Coronary artery (tissue), 2 donors: ENCODE results near the gene PLCG1.

Experiments used
- DNase-seq: peaks from one replicate; pipeline ENCODE4 v3.0.0-alpha.2; 2017; ENCODE audit warnings: low spot score
- H3K27ac ChIP-seq, 2 donors: fragments of 200-600 bp; sonication (generic); one replicate each; pipeline ENCODE4 v1.5.1; 2016 to 2019
- H3K4me3 ChIP-seq: fragments of 200-600 bp; sonication (generic); 2 replicates; pipeline ENCODE4 v1.5.1; 2016; ENCODE audit warnings: mild to moderate bottlenecking, moderate library complexity
- TF ChIP-seq, protein P1 (sequence below): fragments of 200-600 bp; sonication (generic); IDR thresholded peaks from one replicate; pipeline ENCODE4 v1.5.1; 2019; ENCODE audit warnings: antibody characterized with exemption

PLCG1 gene

DNA sequence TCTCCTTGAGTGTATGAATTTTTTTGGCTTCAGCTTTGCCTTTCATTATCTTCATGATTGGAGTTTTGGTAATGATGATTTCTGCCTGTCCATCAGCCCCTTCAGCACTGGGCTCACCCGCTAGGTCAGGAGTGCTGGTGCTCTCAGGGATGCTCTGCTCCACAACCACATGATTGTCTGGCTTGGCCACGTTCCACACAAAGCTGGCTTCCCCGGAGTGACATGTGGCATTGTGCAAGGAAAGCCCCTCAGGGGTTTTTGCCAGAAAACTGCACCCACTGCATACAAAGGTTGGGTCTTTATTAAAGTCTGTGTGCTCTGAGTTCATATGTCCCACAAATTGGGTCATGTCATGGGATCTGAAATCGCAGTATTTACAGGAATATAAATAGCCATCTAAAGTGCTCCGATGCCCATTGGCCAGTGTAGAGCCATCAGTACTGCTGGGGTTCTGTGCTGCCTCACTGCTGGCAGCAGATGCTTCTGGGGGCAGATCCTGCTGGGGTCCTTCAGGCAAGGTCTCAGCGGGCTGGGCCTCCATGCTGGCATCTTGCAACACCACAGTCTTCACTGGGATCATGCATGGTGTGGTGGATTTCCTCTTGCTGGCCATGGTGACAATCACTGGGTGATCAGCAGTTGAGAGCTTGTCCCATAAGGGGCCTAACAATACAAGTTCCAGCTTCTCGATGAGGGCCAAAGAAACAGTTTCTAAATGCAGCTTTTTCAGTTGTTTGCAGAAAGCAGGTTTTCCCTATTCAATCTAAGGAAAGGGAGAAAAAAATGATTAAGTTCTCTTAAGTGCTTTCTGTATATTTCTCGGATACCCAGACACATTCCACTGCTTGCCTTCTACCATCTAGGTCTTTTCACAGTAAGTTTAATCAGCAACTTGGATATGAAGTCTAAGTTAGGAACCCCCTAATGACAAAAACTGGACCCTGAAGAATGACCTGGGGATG lies 67.2 kb downstream of the PLCG1 start:
- TF ChIP-seq, protein P1, sequence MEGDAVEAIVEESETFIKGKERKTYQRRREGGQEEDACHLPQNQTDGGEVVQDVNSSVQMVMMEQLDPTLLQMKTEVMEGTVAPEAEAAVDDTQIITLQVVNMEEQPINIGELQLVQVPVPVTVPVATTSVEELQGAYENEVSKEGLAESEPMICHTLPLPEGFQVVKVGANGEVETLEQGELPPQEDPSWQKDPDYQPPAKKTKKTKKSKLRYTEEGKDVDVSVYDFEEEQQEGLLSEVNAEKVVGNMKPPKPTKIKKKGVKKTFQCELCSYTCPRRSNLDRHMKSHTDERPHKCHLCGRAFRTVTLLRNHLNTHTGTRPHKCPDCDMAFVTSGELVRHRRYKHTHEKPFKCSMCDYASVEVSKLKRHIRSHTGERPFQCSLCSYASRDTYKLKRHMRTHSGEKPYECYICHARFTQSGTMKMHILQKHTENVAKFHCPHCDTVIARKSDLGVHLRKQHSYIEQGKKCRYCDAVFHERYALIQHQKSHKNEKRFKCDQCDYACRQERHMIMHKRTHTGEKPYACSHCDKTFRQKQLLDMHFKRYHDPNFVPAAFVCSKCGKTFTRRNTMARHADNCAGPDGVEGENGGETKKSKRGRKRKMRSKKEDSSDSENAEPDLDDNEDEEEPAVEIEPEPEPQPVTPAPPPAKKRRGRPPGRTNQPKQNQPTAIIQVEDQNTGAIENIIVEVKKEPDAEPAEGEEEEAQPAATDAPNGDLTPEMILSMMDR = no peak
- Histone ChIP-seq H3K27ac (no peak overlapping the region), H3K4me3 (no peak overlapping the region)
- no peak for DNase-seq

DNA sequence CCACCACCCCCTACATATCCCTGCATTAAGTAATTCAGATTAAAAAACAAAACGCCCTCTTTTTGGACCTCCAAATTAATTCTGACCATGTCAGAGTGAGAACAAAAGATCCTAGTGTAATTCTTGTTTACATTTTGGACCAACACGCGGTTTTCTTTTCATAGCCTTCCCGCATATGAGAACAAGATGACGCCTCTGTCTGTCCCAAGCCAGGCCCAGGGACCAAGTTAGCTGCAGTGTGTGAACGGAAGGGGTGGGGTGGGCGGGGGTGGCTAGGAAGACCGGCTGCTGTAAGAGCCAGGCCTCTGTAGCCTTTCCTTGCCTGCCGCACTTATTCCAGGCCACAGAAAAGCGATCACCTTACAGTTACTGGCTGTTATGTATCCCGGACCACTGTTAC lies 68.0 kb downstream of the PLCG1 start:
- Histone ChIP-seq H3K27ac (peak overlapping the region in 1 of 2 donors; percentile 28), H3K4me3 (no peak overlapping the region)
- TF ChIP-seq, protein P1 = no peak
- no peak for DNase-seq

DNA sequence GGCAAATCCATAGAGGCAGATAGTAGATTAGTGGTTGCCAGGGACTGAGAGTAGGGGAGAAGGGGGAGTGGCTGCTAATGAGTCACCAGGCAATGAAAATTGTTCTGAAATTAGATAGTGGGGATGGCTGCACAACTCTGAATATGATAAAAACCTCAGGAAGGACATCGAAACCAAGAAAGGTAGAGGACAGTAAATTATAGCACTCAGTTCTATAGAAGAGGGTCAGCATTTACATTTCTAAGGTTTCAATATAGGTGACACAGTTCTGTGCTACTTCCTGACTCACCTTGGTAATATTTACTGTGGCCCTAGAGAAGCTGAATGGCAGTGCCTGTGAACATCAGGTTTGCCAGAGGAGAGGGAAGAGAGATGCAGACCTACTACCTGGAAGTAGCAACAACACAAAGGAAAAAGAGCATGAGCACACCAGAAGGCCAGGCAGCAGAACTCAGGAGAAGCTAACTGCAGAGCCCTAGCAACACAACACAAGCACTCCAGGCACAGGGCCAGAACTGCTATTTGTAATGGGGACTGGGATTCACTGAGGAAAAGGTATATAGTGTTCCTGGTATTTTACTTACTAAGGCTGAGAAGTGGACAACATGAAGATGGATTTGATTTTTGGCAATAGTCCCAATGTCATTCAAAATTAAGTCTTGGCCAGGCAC lies 75.9 kb downstream of the PLCG1 start:
- TF ChIP-seq, protein P1 = no peak
- no peak for DNase-seq
- Histone ChIP-seq H3K27ac (no peak overlapping the region), H3K4me3 (no peak overlapping the region)

DNA sequence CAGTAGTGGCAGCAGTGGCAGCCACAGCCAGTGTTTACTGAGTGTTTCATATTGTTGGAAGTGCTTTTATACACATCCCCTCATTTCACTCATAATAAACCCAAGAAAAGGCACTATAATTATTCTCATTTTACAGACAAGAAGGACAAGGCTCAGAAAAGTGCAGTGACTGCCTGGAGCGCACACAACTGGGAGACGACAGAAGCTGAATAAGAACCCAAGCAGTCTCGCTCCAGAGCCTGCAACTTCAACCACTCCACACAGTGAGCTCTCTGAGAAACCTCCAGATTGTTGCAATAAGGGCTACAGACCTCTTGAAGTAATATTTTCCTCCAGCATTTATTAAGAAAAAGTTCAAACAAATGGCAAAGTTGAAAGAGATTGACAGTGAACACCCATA lies 76.9 kb downstream of the PLCG1 start:
- Histone ChIP-seq H3K27ac (no peak overlapping the region), H3K4me3 (no peak overlapping the region)
- TF ChIP-seq, protein P1 = no peak
- no peak for DNase-seq

DNA sequence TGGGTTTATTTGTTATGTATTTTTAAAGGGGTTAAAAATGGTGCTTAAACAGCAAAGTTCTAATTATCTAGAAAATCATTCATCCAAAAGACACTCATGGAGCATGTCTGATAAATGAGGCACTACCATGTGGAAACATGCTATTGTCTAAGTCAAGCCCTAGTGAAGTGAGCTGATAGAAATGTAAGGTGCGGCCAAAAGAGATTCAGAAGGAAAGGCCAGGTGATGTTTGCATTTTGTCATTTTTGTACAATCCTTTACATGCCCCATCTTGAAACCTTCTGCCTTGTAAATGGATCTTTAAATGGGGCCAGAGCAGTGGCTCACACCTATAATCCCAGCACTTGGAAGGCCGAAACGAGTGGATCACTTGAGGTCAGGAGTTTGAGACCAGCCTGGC lies 77.3 kb downstream of the PLCG1 start:
- Histone ChIP-seq H3K4me3 (no peak overlapping the region), H3K27ac (no peak overlapping the region)
- DNase-seq = no peak
- TF ChIP-seq, protein P1 = no peak

DNA sequence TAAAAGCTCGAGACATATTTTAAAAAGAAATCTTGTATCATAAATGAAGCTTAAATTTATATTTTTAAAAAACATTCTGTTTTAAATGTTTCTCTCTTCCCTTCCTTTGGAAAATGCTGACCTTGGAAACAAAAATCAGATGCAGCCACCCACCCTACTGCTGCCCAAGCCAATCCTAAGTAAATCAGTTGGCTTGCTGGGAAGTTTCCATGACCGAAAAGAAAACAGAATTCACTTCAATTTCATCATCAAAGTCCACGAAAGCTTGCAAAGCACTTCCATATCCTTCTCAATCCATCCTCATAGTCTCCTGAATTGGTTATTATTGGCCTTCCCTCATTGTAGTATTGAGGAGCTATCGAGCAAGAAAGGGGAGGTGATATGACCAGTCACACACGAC lies 80.1 kb downstream of the PLCG1 start:
- Histone ChIP-seq H3K4me3 (no peak overlapping the region), H3K27ac (no peak overlapping the region)
- no peak for DNase-seq
- TF ChIP-seq, protein P1 = no peak
